Measurements from ENCODE around the gene ITPKB. TPM values are rescaled to one million over a fixed set of nuclear protein-coding genes. Genes with fewer than 3 reads are reported as not detected.
A peak's percentile ranks its signal among the peaks of the same experiment; 100 is the strongest.

ITPKB gene
- polyA plus RNA-seq, 4 donors, result 1.8 to 9.6 (median 5.4) TPM

DNA sequence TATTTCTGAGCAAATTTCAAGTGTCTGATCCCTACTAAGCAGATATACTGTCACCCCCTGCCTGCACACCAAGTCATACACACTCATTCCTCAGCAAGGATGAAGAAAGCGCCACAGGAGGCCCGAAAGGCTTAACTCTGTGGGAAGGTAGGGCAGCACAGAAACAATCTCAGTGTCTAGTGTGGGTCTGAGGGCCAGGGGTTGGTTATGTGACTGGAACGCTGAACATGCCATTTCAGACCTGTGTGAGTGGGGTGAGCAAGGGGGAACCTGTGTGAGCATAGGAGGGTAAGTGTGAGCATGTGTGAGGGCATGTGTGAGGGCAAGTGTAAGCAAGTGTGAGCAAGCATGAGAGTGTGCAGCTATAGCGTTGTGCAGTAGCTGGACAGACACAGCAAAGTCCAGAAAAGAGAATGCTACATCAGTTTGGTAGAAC, 6.2 kb downstream of the ITPKB start:
- FAIRE-seq, result no peak
- Histone ChIP-seq H3K27me3 (ENCODE audit: control insufficient read depth in 3 of 3, insufficient read depth in 3 of 3, low read length in 3 of 3) (peaks cover 0 to 3% (median 0%) of the 10 kb centered on the region in 3 donors), H3K36me3 (ENCODE audit: control insufficient read depth in 3 of 3, insufficient read depth in 2 of 3, low read depth in 1 of 3, low read length in 3 of 3) (peaks cover 0 to 26% (median 4%) of the 10 kb centered on the region in 3 donors), H3K4me1 (ENCODE audit: control insufficient read depth in 3 of 3, insufficient read depth in 2 of 3, low read depth in 1 of 3, low read length in 2 of 3) (peaks cover 0 to 23% (median 0%) of the 10 kb centered on the region in 3 donors), H3K9me3 (ENCODE audit: control insufficient read depth in 2 of 2, insufficient read depth in 1 of 2, low read depth in 1 of 2, low read length in 1 of 2) (no peaks in the 10 kb centered on the region), H3K4me3 (ENCODE audit: low read depth in 1 of 3, low read length in 3 of 3) (no peak overlapping the region), H3K27ac (ENCODE audit: low read depth in 1 of 3, low read length in 2 of 3) (peak overlapping the region in 1 of 3 donors; percentile 35)
- 56 to 63% (median 63%) methylated on average over 4 of the region's 4 CpGs for WGBS, 3 donors
- DNase-seq, result no peak

DNA sequence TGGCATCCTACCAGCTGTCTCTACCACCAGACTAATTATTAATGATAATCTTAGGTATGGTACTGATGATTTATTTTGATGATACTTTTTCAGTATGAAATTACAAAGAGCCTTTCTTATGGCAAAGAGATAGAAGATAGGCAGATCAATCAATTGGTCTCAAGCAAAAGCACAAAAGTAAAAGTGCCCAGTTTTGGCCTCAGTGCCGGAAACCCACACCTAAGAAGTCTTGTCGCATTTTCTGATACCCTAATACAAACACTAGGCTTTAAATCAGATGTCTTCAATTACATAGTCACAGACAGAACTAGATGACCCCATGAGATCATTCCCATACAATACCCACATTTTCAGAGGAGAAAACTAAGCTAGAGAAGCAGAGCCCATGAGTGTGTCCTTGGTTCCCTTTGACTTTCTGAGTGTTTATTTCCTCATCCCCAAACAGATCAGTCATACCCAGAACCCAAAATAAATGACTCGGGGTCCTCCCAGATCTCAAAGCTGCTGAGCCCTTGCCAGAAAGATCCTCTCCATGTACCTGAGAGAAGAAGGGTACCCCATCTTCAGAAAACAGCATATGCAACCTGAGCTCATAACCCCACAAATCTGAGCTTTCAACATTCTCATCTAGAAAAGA, 7.7 kb downstream of the ITPKB start:
- peak overlapping the region in 1 of 3 donors; percentile 15 for H3K27ac ChIP-seq (ENCODE audit: low read depth in 1 of 3, low read length in 2 of 3)
- 51 to 85% (median 68%) methylated on average over 3 of the region's 3 CpGs for WGBS, 3 donors
- no peak for FAIRE-seq
- peaks cover 0 to 25% (median 7%) of the 10 kb centered on the region in 3 donors for H3K36me3 ChIP-seq (ENCODE audit: control insufficient read depth in 3 of 3, insufficient read depth in 2 of 3, low read depth in 1 of 3, low read length in 3 of 3)
- peaks cover 0 to 17% (median 2%) of the 10 kb centered on the region in 3 donors for H3K4me1 ChIP-seq (ENCODE audit: control insufficient read depth in 3 of 3, insufficient read depth in 2 of 3, low read depth in 1 of 3, low read length in 2 of 3)
- H3K9me3 ChIP-seq (ENCODE audit: control insufficient read depth in 2 of 2, insufficient read depth in 1 of 2, low read depth in 1 of 2, low read length in 1 of 2), result no peaks in the 10 kb centered on the region
- no peak for DNase-seq
- H3K27me3 ChIP-seq (ENCODE audit: control insufficient read depth in 3 of 3, insufficient read depth in 3 of 3, low read length in 3 of 3), result no peaks in the 10 kb centered on the region
- no peak overlapping the region for H3K4me3 ChIP-seq (ENCODE audit: low read depth in 1 of 3, low read length in 3 of 3)

DNA sequence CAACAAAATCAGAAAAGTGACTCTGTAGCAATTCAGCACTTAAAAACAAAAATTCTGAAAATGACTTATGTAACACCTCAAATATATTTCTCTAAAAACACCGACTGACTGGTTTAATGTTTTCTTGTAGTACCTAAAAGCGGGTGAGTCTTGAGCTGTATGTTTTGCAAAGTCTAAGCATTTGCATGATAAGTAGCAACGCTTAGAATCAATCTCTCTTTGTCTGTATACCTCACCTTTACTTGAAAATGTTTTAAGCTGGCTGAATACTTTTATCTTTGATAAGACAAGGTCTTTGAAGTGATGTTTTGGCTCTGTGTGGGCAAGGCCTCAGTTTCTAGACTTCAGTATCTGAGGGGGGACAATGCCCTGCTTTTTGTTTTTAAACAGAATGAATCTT, 8.2 kb downstream of the ITPKB start:
- Histone ChIP-seq H3K27me3 (ENCODE audit: control insufficient read depth in 3 of 3, insufficient read depth in 3 of 3, low read length in 3 of 3) (no peaks in the 10 kb centered on the region), H3K4me3 (ENCODE audit: low read depth in 1 of 3, low read length in 3 of 3) (no peak overlapping the region), H3K27ac (ENCODE audit: low read depth in 1 of 3, low read length in 2 of 3) (no peak overlapping the region), H3K36me3 (ENCODE audit: control insufficient read depth in 3 of 3, insufficient read depth in 2 of 3, low read depth in 1 of 3, low read length in 3 of 3) (peaks cover 0 to 20% (median 7%) of the 10 kb centered on the region in 3 donors), H3K9me3 (ENCODE audit: control insufficient read depth in 2 of 2, insufficient read depth in 1 of 2, low read depth in 1 of 2, low read length in 1 of 2) (no peaks in the 10 kb centered on the region), H3K4me1 (ENCODE audit: control insufficient read depth in 3 of 3, insufficient read depth in 2 of 3, low read depth in 1 of 3, low read length in 2 of 3) (peaks cover 0 to 11% (median 2%) of the 10 kb centered on the region in 3 donors)
- 62 to 71% (median 65%) methylated on average over 3 of the region's 3 CpGs for WGBS, 3 donors
- DNase-seq (no peak), FAIRE-seq (no peak)

DNA sequence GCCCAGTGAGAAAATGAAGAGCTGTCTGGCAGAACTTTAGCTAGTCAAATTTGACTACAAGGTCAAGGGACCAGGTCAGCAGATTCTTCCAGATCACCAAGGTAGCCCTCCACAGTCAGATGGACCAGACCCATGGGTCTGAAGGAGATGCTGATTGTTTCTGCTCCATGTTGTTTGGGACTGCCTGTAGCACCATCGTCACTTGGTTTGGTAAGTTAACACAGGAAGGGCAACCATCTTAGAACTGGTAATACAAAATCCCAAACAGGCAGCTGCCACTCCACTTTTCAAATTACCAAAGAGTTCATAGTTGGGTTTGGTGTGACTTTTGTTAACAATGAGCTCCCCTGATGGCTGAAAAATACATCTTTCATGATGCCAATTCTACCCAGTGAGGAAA, 9.0 kb downstream of the ITPKB start:
- no peak overlapping the region for H3K27ac ChIP-seq (ENCODE audit: low read depth in 1 of 3, low read length in 2 of 3)
- 81 to 85% (median 81%) methylated on average over 1 of the region's 1 CpG for WGBS, 3 donors
- peaks cover 0 to 20% (median 7%) of the 10 kb centered on the region in 3 donors for H3K36me3 ChIP-seq (ENCODE audit: control insufficient read depth in 3 of 3, insufficient read depth in 2 of 3, low read depth in 1 of 3, low read length in 3 of 3)
- H3K27me3 ChIP-seq (ENCODE audit: control insufficient read depth in 3 of 3, insufficient read depth in 3 of 3, low read length in 3 of 3), result no peaks in the 10 kb centered on the region
- DNase-seq (no peak), FAIRE-seq (no peak)
- H3K4me3 ChIP-seq (ENCODE audit: low read depth in 1 of 3, low read length in 3 of 3), result no peak overlapping the region
- H3K9me3 ChIP-seq (ENCODE audit: control insufficient read depth in 2 of 2, insufficient read depth in 1 of 2, low read depth in 1 of 2, low read length in 1 of 2), result no peaks in the 10 kb centered on the region
- peaks cover 0 to 10% (median 6%) of the 10 kb centered on the region in 3 donors for H3K4me1 ChIP-seq (ENCODE audit: control insufficient read depth in 3 of 3, insufficient read depth in 2 of 3, low read depth in 1 of 3, low read length in 2 of 3)

DNA sequence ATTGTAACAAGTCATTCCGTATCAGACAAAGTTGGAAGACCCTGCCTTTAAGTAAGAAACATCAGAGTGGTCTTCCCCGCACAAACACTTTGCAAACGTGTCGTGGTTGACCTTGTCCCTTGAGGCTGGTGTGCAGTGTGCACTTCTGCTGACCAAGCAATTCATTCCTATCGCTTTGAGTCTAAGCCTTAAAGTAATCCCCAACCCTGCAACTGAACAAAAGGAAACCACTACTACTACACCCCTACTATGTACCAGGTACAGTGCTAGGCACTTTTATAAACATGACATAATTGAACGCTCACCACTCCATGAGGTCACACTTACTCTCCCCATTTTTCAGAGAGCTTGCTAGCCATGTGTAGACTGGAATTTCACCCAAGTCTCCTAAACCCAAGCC, 10.6 kb downstream of the ITPKB start:
- H3K27ac ChIP-seq (ENCODE audit: low read depth in 1 of 3, low read length in 2 of 3), result peak overlapping the region in 1 of 3 donors; percentile 36
- DNase-seq (no peak), FAIRE-seq (no peak)
- H3K27me3 ChIP-seq (ENCODE audit: control insufficient read depth in 3 of 3, insufficient read depth in 3 of 3, low read length in 3 of 3), result no peaks in the 10 kb centered on the region
- H3K4me3 ChIP-seq (ENCODE audit: low read depth in 1 of 3, low read length in 3 of 3), result no peak overlapping the region
- H3K9me3 ChIP-seq (ENCODE audit: control insufficient read depth in 2 of 2, insufficient read depth in 1 of 2, low read depth in 1 of 2, low read length in 1 of 2), result no peaks in the 10 kb centered on the region
- 76 to 91% (median 84%) methylated on average over 6 of the region's 6 CpGs for WGBS, 3 donors
- peaks cover 0 to 17% (median 7%) of the 10 kb centered on the region in 3 donors for H3K36me3 ChIP-seq (ENCODE audit: control insufficient read depth in 3 of 3, insufficient read depth in 2 of 3, low read depth in 1 of 3, low read length in 3 of 3)
- peaks cover 0 to 9% (median 8%) of the 10 kb centered on the region in 3 donors for H3K4me1 ChIP-seq (ENCODE audit: control insufficient read depth in 3 of 3, insufficient read depth in 2 of 3, low read depth in 1 of 3, low read length in 2 of 3)

DNA sequence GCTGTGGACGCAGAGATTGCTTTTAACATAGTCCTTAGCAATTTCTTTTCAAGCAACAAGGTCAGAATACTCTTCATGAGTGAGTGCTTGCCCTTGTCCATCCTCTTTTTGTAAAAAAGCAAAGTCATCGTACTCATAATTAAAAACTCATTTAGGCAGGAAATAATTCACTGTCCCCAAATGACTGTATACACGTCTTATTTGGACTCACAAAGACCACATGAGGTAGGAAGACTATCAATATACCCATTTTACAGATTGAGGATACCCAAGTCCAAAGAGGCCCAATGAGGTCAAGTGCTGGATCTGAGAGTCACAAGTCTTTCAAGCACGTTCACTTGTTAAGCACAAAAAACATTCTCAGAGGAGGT, 13.2 kb downstream of the ITPKB start:
- H3K36me3 ChIP-seq (ENCODE audit: control insufficient read depth in 3 of 3, insufficient read depth in 2 of 3, low read depth in 1 of 3, low read length in 3 of 3), result peaks cover 0 to 28% (median 7%) of the 10 kb centered on the region in 3 donors
- FAIRE-seq, result no peak
- H3K4me1 ChIP-seq (ENCODE audit: control insufficient read depth in 3 of 3, insufficient read depth in 2 of 3, low read depth in 1 of 3, low read length in 2 of 3), result peaks cover 0 to 9% (median 5%) of the 10 kb centered on the region in 3 donors
- no peaks in the 10 kb centered on the region for H3K27me3 ChIP-seq (ENCODE audit: control insufficient read depth in 3 of 3, insufficient read depth in 3 of 3, low read length in 3 of 3)
- DNase-seq, result no peak
- H3K27ac ChIP-seq (ENCODE audit: low read depth in 1 of 3, low read length in 2 of 3), result no peak overlapping the region
- WGBS, 3 donors, result 73 to 90% (median 75%) methylated on average over 4 of the region's 4 CpGs
- no peaks in the 10 kb centered on the region for H3K9me3 ChIP-seq (ENCODE audit: control insufficient read depth in 2 of 2, insufficient read depth in 1 of 2, low read depth in 1 of 2, low read length in 1 of 2)
- H3K4me3 ChIP-seq (ENCODE audit: low read depth in 1 of 3, low read length in 3 of 3), result no peak overlapping the region

DNA sequence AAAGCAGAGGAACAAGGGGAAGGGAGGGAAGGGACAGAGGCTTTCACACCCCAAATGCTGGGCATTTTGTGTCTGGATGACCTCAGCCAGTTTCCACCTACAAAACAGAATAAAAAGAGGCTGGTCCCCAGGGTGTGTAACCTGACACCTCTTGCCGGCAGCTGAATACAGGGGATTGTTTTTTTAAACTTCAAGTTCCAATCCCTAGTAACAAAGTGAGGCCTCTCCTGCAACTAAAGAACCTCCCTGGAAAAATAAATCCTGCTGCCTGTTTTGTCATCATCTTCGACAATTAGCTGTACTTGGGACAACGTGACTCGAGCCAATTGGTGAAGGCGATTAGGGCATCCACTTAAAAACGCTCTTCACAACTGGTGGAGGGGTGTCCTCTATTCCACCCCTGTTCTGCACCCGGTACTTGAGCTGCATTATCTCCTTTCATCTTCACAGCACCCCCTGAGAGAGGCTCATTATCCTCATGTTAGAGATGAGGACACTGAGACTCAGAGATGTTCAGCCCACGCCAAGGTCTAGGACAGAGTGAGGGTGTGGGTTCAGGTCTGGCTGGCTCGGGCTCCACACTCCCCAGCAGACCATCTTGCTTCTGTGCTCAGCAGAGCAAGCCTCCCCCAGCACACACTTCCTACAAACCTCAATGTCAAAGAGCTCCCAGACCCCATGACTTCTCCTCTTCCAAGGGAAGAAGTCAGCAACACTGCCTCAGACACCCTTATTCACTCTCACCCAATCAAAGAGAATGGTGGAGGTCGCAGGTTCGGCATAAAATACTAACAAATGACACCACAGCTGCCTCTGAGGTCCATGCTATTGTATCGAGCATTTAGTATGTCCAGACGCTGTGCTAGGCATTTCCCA, 15.2 kb downstream of the ITPKB start:
- DNase-seq, result no peak

DNA sequence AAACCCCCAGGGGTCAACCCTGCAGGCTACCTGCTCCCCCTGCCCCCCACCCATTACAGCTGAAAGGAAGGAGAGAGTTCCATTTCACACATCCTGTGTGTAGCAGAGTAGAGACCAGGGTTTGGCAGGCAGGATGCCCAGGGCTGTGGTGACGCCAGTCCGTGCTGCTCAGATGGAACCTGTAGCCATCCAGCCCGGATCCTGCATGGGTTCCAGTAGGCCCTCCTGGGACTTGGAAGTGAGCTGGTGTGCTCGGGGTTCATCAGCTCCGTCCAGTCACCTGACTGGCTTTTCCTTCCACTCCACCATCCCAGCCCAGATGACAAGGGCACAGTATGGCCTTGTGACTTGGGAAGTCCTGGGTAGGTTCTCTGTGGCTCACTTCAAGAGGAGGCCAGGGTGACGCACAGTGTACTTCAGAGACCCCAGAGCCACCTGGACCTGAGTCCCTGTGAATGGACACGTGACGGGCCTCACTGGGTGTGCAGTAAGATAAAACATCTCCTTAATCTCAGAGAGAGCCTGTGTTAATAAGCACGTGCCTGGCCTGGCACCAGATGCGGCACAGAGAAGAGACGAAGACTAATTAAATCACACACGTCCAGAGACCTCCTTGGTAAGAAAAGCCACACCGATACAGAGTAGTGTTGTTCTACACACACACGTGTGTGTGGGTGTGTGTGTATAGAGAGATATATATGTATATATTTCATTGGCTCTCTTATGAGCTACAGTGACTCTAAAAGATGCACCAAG, 16.0 kb downstream of the ITPKB start:
- FAIRE-seq (no peak), DNase-seq (no peak)
- Histone ChIP-seq H3K9me3 (ENCODE audit: control insufficient read depth in 2 of 2, insufficient read depth in 1 of 2, low read depth in 1 of 2, low read length in 1 of 2) (no peaks in the 10 kb centered on the region), H3K4me1 (ENCODE audit: control insufficient read depth in 3 of 3, insufficient read depth in 2 of 3, low read depth in 1 of 3, low read length in 2 of 3) (peaks cover 0 to 9% (median 5%) of the 10 kb centered on the region in 3 donors), H3K36me3 (ENCODE audit: control insufficient read depth in 3 of 3, insufficient read depth in 2 of 3, low read depth in 1 of 3, low read length in 3 of 3) (peaks cover 0 to 30% (median 3%) of the 10 kb centered on the region in 3 donors), H3K27me3 (ENCODE audit: control insufficient read depth in 3 of 3, insufficient read depth in 3 of 3, low read length in 3 of 3) (no peaks in the 10 kb centered on the region), H3K4me3 (ENCODE audit: low read depth in 1 of 3, low read length in 3 of 3) (no peak overlapping the region), H3K27ac (ENCODE audit: low read depth in 1 of 3, low read length in 2 of 3) (no peak overlapping the region)
- WGBS, 3 donors, result 78 to 84% (median 81%) methylated on average over 14 of the region's 14 CpGs

More for the DNA sequence above, 15.2 kb downstream of the ITPKB start:
- Histone ChIP-seq H3K4me1 (ENCODE audit: control insufficient read depth in 3 of 3, insufficient read depth in 2 of 3, low read depth in 1 of 3, low read length in 2 of 3) (peaks cover 0 to 9% (median 5%) of the 10 kb centered on the region in 3 donors), H3K9me3 (ENCODE audit: control insufficient read depth in 2 of 2, insufficient read depth in 1 of 2, low read depth in 1 of 2, low read length in 1 of 2) (no peaks in the 10 kb centered on the region), H3K27me3 (ENCODE audit: control insufficient read depth in 3 of 3, insufficient read depth in 3 of 3, low read length in 3 of 3) (no peaks in the 10 kb centered on the region), H3K36me3 (ENCODE audit: control insufficient read depth in 3 of 3, insufficient read depth in 2 of 3, low read depth in 1 of 3, low read length in 3 of 3) (peaks cover 0 to 30% (median 6%) of the 10 kb centered on the region in 3 donors), H3K27ac (ENCODE audit: low read depth in 1 of 3, low read length in 2 of 3) (no peak overlapping the region), H3K4me3 (ENCODE audit: low read depth in 1 of 3, low read length in 3 of 3) (no peak overlapping the region)
- 59 to 72% (median 64%) methylated on average over 13 of the region's 13 CpGs for WGBS, 3 donors
- no peak for FAIRE-seq

Data from small intestine (tissue), 7 donors.